ENCODE measurements around the gene PXDN. TPM values are rescaled to one million over a fixed set of nuclear protein-coding genes. Genes with fewer than 3 reads are reported as not detected.

Gene PXDN
- total RNA-seq, 1 donor from 2014 or later: 206 TPM

DNA sequence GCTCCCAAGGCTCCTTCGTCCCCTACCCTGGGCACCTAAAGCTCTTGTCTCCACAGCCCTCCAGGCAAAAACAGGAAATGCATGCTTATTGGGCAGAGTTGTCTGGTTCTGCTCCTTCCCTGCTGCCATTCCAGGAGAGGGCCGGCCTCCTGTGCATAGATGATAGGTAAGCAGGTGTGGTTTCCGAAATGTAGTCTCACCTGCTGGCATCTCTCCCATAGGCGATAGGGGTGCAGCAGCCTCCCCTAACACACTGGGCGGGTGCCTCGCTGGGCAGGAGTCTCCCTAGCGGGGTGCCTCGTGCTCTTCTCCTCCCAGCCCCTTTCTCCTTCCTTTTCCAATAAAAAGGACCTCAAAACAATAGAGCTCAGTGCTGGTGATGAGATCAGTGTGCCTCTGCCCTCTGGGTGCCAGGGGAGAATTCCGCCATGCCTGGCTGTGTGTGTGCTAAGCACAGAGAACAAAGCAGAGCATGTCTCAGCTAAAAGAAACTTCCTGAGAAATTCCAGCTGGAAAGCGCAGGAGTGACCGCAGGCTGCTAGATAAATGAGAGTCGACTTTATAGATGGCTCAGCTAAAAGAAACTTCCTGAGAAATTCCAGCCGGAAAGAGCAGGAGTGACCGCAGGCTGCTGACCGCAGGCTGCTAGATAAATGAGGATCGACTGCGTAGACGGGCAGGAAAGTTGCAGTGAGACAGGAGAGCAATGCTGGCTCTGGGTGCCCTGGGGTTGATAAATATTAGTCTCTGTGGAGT, 11.3 kb upstream of the PXDN start:
- peak; percentile 50 for DNase-seq (ENCODE audit: low spot score)

DNA sequence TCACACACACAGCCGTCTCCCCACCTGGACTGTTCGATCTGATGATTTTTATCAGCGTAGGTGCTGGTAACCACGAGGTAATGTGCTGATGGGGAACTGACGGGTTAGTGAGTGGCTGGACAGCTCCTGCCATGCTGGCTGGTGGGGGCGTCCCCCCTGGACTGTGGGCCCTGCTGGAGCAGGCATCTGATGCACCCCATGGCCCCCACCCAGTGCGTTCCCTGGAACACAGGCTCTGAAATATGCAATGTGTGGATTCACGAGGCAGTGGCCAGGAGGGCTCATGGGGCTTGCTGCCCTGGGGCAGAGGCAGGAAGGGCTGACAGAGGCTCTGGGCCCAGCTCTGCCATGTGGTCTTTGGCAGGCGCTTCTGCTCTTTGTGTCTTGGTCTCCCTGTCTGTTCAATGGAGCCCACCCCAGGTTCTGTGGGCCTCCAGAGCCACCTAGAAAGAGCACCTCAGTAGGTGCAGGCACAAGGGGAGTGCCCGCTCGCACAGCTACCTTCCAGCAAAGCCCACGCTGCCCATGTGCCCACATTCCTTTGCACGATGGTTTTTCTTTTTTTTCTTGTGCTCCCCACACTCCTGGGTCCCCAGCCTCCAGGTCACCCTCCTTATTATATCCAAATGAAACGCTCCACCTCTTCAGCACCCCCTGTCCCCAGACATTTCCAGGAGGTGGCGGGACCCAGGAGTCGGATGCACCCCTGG, 10.3 kb upstream of the PXDN start:
- DNase-seq (ENCODE audit: low spot score): no peak

DNA sequence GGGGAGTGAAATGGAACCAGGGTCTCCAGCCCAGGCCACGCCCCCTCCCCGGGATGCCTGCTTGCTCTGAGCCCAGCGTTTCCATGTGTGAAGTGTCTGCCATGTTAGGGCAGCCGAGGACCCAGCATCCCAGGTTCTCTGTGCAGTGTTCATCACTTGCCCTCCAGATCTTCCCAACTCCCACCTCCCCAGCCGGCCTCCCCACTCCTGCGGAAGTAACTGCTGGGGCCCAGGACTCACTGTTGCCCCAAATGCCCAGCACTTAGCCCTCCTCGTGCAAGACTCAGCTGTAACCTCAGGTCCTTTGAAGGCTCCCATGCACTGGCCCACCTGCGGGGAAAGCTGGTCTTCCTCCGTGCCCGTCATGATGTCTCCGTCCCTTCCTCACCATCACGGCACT, 9.7 kb upstream of the PXDN start:
- no peak for DNase-seq (ENCODE audit: low spot score)

DNA sequence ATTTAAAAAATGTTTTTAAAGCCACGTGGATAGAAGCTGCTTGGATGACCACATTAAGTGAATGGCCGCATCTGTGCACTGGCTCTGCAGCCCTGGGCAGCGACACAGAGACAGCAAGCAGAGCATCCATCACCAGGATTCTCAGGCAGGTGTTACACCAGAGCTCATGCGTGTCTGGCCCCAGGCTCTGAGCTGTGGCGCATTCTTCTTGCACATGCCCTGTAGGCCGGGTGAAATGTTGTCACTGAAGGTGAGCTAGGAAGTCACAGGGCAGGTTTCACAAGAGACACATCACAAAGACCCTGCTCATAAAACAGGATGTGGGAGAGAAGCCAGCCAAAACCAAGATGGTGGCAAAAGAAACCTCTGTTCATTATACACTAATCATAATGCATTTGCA, 8.4 kb upstream of the PXDN start:
- no peak for DNase-seq (ENCODE audit: low spot score)

DNA sequence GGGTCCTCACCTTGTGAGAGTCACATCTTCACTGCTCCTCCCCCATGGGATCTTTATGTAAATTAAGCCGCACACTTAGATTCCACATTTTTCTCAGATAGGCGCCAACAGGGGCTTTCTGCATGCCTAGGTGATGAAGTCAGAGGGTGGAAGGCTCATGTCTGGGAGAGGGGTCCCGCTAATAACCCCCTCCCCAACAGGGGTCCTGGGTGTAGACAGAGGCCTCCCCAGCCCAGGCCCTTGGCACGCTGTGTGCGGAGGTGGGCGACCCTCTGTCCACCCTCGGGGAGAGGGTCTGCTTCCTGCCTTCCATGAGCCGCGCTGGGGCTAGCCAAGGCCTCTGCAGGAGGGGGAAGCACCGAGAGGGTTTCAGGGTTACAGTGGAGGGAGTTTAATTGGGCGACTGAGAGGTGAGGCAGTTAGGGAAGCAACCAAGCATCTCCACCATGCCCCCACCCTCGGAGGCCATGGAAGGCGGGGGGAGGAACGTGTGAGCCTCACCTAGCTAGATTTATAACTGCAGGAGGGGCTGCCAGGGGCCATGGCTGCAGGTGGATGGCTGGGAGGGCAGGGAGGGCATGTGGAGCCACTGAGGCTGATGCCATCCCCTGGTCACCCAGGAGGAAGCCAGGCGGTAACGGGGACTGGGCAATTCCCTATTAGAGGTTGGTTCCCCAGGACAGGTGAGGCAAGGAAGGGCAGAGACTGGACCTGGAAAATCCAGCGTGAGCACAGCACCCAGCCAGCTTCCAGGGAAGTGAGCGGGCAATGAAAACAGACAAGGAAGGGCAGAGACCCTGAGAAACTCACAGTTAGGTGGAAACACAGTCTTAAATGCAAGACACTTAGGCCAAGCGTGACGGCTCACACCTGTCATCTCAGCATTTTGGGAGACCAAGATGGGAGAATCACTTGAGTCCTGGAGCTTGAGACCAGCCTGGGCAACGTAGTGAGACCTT, 7.7 kb upstream of the PXDN start:
- DNase-seq (ENCODE audit: low spot score): no peak

DNA sequence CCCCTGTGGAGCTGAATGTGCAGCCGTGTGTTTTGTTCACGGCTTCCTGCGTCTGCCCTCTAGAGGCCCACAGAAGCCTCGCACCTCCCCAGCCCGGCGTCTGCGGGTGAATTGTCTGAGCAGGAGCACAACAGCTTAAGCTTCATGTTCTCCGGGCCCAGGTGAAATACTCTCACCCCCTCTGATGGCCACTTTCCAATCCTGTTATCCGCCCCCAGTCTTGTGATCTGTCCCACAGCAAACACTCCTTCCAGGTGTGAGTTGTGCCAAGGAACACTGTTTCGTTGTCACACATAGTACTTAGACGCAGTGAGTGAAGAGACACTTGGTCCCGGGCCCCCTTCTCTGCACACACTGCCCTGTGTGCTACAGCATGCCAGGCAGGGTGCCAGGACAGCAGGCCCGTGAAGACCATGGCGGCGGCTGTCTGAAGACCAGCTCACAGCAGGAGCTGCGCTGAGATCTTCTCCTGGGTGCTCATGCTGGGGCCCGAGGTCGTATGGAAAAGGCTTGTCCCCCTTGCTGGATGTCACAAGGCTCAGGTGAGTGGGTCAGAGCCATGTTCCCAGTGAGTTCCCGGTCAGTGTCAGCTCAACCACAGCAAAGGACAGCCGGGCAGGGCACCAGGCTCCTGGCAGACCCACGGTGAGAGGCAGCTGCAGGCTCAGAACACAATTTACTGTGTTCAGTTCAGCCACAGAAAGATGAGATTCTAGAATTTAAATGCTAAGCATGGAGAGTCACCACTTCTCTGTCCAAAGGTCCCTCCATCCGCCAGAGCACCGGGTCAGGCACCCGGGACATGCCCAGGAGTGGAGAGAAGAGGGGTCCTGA, 6.8 kb upstream of the PXDN start:
- DNase-seq (ENCODE audit: low spot score): peak; percentile 77

DNA sequence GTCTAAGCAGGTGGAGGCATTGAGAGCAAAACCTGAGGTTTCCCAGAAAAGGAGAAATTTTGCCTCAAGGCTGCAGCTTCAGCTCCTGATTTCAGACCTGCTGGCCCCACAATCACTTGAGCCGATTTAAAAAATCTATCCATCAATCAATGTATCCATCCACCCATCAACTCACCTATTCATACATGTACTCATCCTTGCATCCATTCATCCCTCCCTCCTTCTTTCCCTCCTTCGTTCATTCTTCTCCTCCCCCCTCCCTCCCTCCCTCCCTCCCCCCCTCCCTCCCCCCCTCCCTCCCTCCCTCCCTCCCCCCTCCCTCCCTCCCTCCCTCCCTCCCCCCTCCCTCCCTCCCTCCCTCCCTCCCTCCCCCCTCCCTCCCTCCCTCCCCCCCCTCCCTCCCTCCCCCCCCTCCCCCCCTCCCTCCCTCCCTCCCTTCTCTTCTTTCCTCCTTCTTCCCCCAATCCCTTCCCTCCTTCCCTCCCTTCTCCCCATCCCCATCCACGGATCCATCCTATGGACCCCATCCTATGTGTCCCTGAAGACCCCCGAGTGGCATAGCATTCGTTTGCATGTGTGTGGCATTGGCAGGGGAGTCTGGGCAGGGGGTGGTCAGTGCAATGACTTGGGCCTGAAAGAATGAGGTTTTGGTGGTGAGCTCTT, 6.1 kb upstream of the PXDN start:
- DNase-seq (ENCODE audit: low spot score): no peak

DNA sequence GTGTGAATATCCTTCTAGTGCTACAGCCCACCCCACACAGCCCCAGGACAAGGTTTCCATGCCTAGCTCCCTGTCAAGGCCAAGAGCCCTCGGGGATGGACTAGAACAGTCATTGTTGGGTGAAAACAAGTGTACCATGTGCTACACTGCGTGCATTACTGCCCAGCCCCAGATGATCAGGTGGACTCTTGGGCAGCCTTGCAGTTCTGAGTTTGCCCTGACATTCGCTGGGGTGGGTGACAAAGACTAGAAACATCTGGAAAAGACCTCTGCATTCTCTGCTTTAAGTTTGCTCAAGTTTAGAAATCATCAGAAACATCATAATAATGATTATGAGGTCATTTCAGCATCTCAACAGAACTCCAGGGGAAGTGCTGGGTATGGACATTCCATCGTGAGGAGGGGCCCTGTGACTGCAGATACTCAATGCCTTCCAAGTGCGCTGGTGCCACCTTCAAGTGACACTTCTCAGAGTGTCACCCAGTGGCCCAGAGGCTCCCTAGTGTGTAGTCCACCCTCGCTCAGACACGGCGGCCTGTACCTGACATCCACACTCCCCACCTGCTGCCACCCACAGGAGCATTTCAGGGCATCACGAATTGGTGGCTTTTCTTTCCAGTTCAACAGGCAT, 5.3 kb upstream of the PXDN start:
- DNase-seq (ENCODE audit: low spot score): no peak

DNA sequence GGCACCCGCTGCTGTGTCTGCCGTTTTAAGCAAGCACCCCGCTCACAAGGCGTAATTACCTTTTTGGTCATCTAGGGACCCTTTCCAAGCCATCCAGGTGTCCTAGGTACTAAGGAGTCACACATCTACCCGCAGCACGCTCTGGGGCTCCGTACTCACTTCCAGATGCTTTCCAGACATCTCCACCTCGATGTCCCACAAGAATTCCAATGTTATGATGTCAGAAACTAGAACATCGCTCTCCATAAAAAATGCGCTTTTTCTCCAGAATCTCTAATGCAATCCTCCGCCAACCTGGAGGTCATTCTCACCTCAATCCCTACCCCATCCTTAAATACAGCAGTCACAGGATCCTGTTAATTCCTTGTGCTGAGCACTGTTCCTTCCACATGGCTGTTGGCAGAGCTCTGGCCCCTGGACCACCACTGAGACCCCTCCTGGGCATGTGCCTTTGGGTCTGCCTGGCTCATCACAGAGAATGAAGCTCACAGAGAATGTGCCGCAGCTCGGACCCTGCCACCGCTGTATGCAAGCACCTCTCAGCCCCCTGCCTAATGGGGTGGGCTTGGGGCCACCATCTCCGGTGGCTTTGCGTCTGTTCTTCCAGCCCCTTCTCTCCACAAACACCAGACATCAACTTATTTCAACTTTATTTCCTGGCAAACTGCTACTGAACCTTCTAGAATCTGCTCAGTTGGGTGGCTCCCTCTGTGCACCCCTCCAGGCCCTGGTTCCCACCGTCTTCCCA, 4.6 kb upstream of the PXDN start:
- DNase-seq (ENCODE audit: low spot score): no peak

DNA sequence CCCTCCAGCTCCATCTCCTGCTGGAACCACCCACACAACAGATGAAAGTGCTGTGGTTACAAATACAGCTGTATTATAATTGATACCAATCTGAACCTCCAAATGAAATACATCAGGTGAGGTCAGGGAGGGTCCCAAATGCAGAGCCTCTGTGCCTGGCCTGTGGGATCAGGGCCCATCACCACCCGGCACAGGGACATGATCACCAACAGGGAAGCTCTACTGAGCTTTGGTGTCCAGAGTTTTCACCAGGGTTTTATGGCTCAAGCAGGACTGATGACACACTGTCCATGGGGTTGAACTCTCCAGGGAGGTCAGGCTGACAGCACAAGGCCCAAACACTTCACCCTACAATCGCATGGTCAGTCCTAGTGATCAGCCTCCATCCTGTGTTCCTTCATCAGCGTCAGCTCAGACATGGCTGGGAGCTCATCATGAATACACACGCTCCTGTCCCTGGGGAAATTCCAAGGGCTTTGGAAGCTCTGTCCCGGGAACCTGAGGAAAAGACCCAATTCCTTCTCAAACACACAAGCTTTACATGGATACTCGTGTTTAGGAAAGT, 3.9 kb upstream of the PXDN start:
- no peak for DNase-seq (ENCODE audit: low spot score)

DNA sequence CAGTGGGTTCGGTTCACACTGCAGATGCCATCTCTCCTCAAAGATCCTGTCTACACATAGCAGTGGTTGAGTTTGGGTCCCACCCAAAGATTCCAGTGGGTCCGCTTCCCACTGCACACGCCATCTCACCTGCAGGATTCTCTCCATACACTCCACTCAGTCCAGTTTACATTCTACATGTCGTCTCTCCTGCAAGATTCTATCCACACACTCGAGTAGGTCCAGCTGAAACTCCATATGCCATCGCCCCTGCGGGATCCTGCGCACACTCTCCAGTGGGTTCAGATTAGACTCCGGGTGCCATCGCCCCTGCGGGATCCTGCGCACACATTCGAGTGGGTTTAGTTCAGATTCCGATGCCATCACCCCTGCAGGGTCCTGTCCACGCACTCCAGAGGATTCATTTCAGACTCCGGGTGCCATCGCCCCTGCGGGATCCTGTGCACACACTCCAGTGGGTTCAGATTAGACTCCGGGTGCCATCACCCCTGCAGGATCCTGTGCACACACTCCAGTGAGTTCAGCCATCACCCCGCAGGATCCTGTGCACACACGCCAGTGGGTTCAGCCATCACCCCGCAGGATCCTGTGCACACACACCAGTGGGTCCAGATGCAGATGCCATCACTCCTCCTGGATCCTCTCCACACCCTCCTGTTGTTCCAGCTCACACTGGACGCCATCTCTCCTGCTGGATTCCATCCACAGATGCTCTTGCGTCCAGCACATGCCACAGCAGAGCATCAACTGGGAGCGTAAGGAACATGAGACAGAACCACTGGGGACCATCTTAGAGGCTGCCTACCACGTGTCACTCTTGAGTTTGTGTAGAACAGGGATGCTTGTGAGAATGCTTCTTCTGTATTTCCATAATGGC, 3.0 kb upstream of the PXDN start:
- DNase-seq (ENCODE audit: low spot score): no peak

DNA sequence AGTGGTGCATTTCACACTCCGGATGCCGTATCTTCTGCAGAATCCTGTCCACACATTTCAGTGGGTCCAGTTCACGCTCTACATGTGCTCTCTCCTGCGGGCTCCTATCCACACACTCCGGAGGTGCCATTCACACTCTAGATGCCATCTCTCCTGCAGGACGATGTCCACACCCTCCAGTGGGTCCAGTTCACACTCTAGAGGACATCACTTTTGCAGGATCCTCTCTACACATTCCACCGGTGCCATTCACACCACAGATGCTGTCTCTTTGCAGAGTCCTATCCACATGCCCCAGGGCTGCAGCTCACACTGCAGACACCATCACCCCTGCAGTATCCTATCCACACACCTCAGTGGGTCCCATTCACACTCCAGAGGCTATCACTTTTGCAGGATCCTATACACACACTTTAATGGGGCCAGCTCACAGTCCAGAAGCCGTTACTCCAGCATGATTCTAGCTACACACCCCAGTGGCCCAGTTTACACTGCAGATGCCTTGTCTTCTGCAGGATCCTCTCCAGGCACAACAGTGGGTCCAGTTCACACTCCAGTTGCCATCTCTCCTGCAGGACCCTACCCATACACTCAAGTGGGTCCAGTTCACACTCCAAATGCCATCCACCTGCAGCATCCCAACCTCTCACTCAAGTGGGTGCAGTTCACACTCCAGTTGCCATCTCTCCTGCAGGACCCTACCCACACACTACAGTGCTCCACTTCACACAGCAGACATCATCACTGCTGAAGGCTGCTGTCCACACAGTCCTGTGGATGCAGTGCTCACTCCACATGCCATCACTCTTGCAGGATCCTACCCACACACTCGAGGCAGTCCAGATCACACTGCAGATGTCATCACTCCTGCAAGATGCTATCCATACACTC, 2.1 kb upstream of the PXDN start:
- no peak for DNase-seq (ENCODE audit: low spot score)

DNA sequence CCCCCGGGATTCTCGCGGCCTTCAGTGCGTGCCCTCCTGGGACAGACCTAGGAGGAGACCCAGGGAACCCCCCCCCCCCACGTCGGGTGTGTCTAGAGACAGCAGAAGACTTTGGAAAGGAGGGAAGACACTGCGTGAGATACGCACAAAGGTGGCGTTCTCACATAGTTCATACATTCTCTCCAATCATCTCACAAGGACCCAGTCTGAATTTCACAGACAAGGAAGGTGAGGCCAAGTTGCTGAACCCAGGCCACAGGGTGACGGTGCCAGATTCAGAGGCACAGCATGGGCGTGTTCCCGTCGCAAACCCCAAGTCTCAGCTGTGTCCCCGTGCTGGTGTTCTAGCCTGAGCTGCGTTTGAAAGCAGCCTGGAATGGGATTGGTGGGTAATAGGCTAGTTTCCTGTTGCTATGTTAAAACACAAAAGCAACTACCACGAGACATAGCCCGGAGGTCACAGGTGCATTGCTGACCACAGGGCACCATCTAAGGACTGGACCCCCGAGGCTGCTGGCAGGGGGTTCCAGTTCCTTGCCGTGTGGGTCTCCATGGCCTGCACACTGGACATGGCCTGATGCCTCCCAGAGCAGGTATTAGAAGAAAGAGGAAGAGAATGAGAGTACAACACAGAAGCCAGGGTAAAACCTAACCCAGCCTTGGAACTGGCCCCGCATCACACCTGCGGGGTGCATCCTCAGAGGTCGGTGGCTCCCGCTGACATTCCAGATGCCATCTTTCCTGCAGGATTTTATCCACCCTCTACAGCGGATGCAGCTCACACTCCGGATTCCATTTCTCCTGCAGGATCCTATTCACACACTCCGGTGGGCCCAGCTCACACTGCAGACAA, 1.1 kb upstream of the PXDN start:
- DNase-seq (ENCODE audit: low spot score): no peak

DNA sequence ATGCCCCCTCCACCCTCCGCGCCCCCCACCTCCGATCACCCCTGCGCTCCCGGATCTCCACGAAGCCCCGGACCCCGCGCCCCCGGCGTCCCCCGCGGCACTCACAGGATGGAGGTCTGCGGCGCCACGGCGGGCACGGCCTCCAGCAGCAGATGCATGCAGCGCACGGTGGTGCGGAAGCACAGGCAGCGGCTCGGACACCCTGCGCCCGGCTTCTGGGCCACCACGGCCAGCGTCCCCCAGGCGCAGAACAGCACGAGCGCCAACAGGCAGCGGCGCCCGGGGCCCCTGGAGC, 217 bp downstream of the PXDN start:
- DNase-seq (ENCODE audit: low spot score): no peak

DNA sequence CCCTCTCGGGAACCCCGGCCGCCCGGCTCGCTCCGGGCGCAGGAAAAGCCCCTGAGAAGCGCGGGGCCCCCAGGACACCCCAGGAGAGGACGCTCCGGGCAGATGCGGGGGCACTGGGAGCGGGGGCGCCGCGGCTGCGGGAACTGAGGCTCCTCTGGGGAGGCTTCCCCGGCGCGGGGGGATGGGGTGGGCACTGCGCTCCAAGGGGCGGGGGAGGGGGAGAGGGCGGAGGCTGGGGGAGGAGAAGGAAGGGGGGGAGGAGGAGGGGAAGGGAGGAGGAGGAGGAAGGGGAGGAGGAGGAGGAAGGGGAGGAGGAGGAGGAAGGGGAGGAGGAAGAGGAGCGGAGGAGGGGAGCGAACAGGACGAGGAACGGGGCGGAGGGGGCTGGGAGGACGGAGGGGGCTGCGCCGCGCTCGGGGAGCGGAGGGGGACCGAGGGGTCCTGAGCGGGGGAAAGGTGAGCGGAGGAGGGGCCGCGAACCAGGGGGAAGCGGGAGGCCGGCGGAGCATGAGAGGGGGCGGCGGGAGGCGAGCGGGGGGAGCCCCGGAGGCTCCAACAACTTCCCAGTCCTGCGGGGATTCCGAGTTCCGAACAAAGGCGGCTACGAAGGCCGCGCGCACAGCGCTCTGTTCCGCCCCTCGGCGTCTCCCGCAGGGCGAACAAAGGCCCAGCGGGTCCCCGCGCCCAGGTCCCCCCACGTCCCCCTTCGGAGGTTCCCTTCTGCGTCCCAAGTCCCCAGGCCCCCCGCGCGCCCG, 742 bp downstream of the PXDN start:
- peak; percentile 44 for DNase-seq (ENCODE audit: low spot score)
